GM18907 (cell line): ENCODE results near the gene SIGLEC7.
"Not testable (repeated sequence)": the region's sequence is repeated elsewhere in the genome, so short reads cannot be mapped to it uniquely, and the experiment has no call there.

Experiments
- ATAC-seq: cut with Tn5 transposase; IDR thresholded peaks from one replicate; pipeline ENCODE4 v1.9.1; 2021; ENCODE audit warnings: mild to moderate bottlenecking, moderate library complexity; ENCODE audit not compliant: unreplicated experiment

The SIGLEC7 gene

GRCh38 chr19:51137792-51138425, 4.2 kb upstream of the SIGLEC7 start:
- no peak for ATAC-seq

- no peak for ATAC-seq
Observed at GRCh38 chr19:51138549-51138979, 3.5 kb upstream of the SIGLEC7 start.

- ATAC-seq: no peak
Observed at GRCh38 chr19:51139299-51140014, 2.6 kb upstream of the SIGLEC7 start.

DNA sequence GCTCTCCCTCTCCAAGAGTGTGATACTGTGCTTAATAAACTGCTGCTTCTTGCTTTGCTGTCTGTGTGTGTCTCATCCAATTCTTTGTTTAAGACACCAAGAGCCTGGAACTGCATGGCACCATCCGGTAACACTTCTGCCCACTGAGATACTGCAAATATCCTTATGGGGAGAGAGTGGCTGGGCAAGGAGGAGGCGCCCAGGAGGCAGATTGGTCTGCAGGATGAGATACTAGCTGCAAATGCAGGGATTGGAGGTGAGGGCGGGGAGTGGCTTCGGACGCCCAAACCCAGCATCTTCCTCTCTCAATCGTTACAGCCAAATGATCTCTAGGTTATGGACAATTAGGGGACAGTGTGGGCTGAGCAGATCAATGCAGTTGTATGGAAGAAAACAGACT, 1.7 kb upstream of the SIGLEC7 start:
- ATAC-seq: no peak

GRCh38 chr19:51141181-51141580, 920 bp upstream of the SIGLEC7 start:
- ATAC-seq: no peak

DNA sequence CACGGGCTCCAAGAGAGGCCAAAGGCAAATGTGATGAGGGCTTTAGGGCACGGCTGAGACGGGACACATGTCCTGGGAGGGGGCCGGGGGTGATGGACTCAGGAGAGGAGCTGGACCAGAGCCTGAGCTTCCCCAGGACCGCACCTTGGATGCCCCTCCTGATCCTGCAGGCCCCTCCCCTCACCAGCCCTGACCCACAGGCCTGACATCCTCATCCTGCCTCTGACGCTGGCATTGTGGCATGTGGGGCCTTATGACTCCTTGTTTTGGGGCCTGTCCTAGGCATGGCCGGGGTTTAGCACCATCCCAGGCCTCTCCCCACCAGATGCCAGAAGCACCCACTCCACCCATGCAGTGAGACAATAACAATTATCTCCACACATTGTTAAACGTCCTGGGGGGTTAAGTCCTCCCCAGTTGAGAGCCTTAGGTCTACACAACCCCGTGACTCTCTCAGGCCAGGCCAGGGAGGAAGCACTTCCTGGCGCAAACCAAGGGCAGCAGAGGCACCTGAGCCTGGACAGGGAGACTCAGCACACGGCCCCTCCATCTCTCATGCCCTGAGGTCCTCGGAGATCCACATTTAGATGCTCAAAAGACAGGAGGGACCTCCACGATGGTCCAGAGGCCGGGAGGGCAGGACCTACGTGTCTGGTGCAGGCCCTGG, 841 bp downstream of the SIGLEC7 start:
- not testable (repeated sequence) for ATAC-seq

- no peak for ATAC-seq
Observed at GRCh38 chr19:51143486-51143885, 1.4 kb downstream of the SIGLEC7 start.

GRCh38 chr19:51144482-51145045, 2.5 kb downstream of the SIGLEC7 start:
- no peak for ATAC-seq

DNA sequence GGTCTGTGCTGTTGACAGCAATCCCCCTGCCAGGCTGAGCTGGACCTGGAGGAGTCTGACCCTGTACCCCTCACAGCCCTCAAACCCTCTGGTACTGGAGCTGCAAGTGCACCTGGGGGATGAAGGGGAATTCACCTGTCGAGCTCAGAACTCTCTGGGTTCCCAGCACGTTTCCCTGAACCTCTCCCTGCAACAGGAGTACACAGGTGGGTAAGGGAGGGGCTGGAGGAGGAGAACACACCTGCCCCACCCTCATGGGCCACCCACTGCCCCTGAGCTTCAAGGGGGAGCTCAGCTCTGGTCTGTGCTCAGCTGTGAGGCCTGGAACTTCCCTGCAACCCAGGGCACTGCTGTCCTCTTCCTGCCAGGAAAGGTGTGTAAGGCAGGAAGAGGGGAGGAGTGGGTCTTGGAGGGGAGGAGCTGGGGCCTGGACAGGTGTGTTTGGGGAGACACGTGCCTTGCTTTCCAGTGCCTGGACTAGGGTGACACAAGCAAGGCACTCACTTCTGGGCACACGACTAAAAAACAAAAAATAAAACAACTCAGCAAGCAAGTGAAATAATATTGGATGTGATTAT, 3.9 kb downstream of the SIGLEC7 start:
- ATAC-seq: no peak

DNA sequence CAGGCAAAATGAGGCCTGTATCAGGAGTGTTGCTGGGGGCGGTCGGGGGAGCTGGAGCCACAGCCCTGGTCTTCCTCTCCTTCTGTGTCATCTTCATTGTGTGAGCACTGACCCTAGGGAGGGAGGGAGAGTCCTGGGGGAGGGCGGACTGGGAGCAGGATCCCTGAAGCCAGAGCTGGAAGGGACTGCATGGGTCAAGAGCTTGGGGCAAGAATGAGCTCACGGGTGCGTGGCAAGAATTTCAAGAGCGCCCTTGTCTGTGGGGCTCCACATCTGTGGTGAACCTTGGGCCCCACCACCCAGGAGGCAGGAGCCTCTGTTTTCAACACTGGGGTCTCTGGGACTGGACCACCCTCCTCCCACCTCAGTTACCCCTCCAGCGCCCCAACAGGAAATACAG, 4.7 kb downstream of the SIGLEC7 start:
- ATAC-seq: no peak

DNA sequence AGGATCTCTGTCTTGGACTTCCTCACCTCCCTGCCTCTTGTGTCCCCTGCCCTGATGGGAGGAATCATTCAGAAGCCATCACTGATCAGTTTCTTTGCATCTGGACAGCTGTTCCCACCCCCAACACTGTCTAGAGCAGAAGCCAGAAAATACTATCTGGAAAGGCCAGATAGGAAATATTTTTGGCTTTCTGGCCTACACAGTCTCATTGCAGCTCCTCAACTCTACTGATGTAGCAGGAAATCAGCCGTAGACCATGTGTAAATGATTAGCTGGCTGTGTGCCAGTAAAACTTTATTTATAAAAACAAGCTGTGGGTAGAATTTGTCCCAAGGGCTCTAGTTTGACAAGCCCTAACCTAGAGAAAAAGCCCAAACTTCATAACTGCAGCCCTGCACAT, 5.6 kb downstream of the SIGLEC7 start:
- ATAC-seq: no peak

DNA sequence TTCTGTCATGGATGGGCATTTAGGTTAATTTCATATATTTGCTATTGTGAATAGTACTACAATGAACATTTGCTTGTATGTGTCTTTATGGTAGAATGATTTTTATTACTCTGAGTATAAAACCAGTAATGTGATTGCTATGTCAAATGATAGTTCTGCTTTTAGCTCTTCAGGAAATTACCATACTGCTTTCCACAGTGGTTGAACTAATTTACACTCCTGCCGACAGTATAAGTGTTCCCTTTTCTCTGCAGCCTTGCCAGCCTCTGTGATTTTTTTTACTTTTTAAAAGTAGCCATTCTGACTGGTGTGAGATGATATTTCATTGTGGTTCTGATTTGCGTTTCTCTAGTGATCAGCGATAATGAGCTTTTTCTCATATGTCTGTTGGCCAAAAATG, 6.5 kb downstream of the SIGLEC7 start:
- ATAC-seq: no peak

DNA sequence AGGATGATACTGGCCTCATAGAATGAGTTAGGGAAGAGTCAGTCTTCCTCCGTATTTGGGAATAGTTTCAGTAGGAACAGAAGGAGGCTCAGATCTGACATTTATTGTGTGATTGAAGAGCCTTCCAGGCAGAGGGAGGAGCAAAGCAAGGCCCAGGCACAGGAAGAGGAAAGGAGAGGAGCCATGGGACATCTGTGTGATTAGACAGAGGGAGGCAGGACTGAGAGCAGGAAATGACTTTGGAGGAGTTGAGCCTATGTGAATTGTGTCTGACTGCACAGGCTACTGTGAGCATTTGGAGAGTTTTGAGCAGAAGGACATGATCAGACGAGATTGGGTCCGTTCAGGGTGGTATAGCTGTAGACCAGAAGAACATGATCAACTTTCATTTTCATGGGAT, 8.5 kb downstream of the SIGLEC7 start:
- ATAC-seq: no peak

GRCh38 chr19:51156710-51157109, 14.6 kb downstream of the SIGLEC7 start:
- no peak for ATAC-seq

DNA sequence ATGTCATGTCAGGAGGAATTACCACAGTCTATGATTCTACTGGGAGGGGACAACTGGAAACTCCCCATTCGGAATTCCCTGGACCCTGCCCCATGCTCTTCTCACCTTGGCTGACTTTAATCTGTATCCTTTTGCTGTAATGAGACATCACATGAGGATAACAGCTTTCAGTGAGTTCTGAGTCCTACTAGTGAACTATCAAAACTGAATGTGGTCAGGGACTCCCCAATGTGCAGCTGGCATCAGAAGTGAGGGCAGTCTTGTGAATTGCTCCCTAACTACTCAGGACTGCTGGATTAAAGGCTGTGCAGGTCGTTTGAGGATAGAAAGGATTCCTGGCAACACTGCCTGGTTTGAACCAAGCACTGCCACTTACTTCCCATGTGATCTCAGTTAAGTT, 15.2 kb downstream of the SIGLEC7 start:
- no peak for ATAC-seq

DNA sequence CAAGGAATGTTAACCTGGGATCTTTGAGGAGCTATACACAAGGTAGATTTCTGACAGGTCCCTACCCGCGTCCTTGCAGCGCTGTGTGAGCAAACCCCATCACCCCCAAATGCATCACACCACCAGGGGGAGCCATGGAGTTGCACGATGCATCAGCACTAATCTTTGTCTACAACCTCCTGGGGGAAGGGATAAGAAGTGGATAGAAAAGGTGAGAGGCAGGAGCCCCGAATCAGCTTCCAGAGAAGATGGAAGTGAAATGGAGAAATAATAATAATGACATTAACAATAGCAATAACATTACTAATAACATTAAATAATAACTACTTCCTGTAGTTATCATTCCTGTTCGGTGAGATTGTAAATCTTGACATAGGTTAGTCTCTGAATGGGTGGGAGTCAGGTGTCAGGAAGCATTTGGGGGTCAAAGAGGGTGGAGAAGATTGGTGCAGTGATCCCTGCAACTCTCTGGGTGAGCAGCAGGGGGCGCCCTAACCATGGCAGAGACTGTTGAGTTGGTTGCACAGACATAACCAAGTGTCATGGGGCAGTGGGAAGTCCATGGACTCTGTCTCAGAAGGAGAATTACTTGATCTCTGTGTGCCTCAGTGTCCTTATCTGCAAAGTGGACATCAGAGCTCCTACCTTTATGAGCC, 16.5 kb downstream of the SIGLEC7 start:
- ATAC-seq: no peak

GRCh38 chr19:51159656-51160055, 17.6 kb downstream of the SIGLEC7 start:
- no peak for ATAC-seq

DNA sequence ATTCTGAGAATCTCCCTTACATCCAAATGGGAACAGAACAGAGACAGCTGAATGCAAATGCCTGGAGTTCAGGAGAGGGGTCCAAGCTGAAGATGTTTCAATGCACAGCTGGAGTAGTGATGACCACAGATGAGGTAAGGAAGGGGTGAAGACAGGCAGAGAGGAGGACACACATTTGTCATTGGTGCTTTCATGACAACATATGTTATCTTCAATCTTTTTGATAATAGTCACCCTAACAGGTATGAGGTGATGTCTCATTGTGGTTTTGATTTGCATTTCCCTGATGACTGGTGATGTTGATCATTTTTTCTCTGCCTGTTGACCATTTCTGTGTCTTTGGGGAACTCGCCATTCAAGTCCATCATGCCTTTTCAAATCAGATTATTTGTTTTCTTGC, 19.2 kb downstream of the SIGLEC7 start:
- no peak for ATAC-seq

GRCh38 chr19:51161867-51162496, 19.9 kb downstream of the SIGLEC7 start:
- no peak for ATAC-seq

GRCh38 chr19:51163257-51163656, 21.2 kb downstream of the SIGLEC7 start:
- ATAC-seq: no peak

GRCh38 chr19:51164215-51164614, 22.1 kb downstream of the SIGLEC7 start:
- ATAC-seq: no peak
